Fibroblast of lung (primary cell): ENCODE results near the gene TBC1D22A. TPM values are rescaled to one million over a fixed set of nuclear protein-coding genes. Genes with fewer than 3 reads are reported as not detected.

Experiments used
- DNase-seq, 2 donors: peaks; one replicate each; pipeline versions ENCODE4 v3.0.0 to v3.0.0-alpha.2; 2010; ENCODE audit warnings: low read depth in 2 of 2
- H2AFZ ChIP-seq: 2 replicates; pipeline ENCODE4 v1.5.1; 2012; ENCODE audit warnings: low read length, control low read depth, inconsistent platforms
- H3K27ac ChIP-seq: 2 replicates; pipeline ENCODE4 v1.5.1; 2011; ENCODE audit warnings: low read length, control low read depth; ENCODE audit not compliant: insufficient read depth
- H3K27me3 ChIP-seq: 2 replicates; pipeline ENCODE4 v1.5.1; 2011; ENCODE audit warnings: mild to moderate bottlenecking, low read length; ENCODE audit not compliant: control insufficient read depth, insufficient read depth
- H3K36me3 ChIP-seq: 2 replicates; pipeline ENCODE4 v1.5.1; 2011; ENCODE audit warnings: low read length; ENCODE audit not compliant: control insufficient read depth, insufficient read depth
- H3K4me1 ChIP-seq: 2 replicates; pipeline ENCODE4 v1.5.1; 2011; ENCODE audit warnings: low read length; ENCODE audit not compliant: control insufficient read depth, insufficient read depth; ENCODE audit errors: extremely low read depth
- H3K4me2 ChIP-seq: 2 replicates; pipeline ENCODE4 v1.5.1; 2011; ENCODE audit warnings: low read length, control low read depth; ENCODE audit not compliant: insufficient read depth; ENCODE audit errors: extremely low read depth
- H3K4me3 ChIP-seq, 4 experiments: fragments of 200-600 bp in 1 of 4; sonication (generic) in 1 of 4; replicated peaks in 1 of 4; 2 replicates each; pipeline ENCODE4 v1.5.1; 2011 to 2016; ENCODE audit warnings: low read length in 4 of 4, low read depth in 3 of 4, mild to moderate bottlenecking in 3 of 4, control low read depth in 2 of 4, inconsistent platforms in 1 of 4, mixed read lengths in 1 of 4; ENCODE audit not compliant: insufficient read depth in 1 of 4; ENCODE audit errors: control extremely low read depth in 1 of 4
- H3K79me2 ChIP-seq: 2 replicates; pipeline ENCODE4 v1.5.1; 2012; ENCODE audit warnings: mild to moderate bottlenecking, low read length, inconsistent platforms; ENCODE audit not compliant: control insufficient read depth, insufficient read depth
- H3K9ac ChIP-seq: 2 replicates; pipeline ENCODE4 v1.5.1; 2011; ENCODE audit warnings: mild to moderate bottlenecking, low read length, control low read depth; ENCODE audit not compliant: insufficient read depth
- H3K9me3 ChIP-seq: 2 replicates; pipeline ENCODE4 v1.5.1; 2012; ENCODE audit warnings: low read depth, low read length; ENCODE audit not compliant: control insufficient read depth, insufficient read depth
- H4K20me1 ChIP-seq: 2 replicates; pipeline ENCODE4 v1.5.1; 2011; ENCODE audit warnings: low read length; ENCODE audit not compliant: control insufficient read depth, insufficient read depth; ENCODE audit errors: extremely low read depth
- EZH2 ChIP-seq: IDR thresholded peaks from 2 replicates; pipeline ENCODE4 v1.5.1; 2012; ENCODE audit warnings: low read length, control low read depth, mild to moderate bottlenecking; ENCODE audit errors: missing control alignments
- polyA plus RNA-seq, 2 donors: library from polyadenylated mRNA; depleted of rRNA in 1 of 2; stranded (reverse) in 1 of 2; unstranded in 1 of 2; fragments of >200 nt; gene quantifications; 2 replicates each; pipeline ENCODE4 v1.2.1, GENCODE V29; 2011 to 2012; ENCODE audit warnings: missing spikeins in 1 of 2
- total RNA-seq: library from RNA; depleted of rRNA; stranded (reverse); fragments of >200 nt; gene quantifications from 2 replicates; pipeline ENCODE4 v1.2.1, GENCODE V29; 2014
- TF ChIP-seq, protein P1 (sequence below), 2 donors: IDR thresholded peaks in 1 of 2; conservative IDR thresholded peaks in 1 of 2; 1 replicate in 1 of 2; 2 replicates in 1 of 2; pipeline ENCODE4 v1.5.1; 2011 to 2012; ENCODE audit warnings: low read length in 2 of 2, control low read depth in 1 of 2, inconsistent platforms in 1 of 2, low read depth in 1 of 2, mild to moderate bottlenecking in 1 of 2

Gene TBC1D22A
- total and polyA plus RNA-seq, 2 donors (not counting 1 experiment from before 2014, with no cell fraction given) = 11.6 to 17.6 TPM

DNA sequence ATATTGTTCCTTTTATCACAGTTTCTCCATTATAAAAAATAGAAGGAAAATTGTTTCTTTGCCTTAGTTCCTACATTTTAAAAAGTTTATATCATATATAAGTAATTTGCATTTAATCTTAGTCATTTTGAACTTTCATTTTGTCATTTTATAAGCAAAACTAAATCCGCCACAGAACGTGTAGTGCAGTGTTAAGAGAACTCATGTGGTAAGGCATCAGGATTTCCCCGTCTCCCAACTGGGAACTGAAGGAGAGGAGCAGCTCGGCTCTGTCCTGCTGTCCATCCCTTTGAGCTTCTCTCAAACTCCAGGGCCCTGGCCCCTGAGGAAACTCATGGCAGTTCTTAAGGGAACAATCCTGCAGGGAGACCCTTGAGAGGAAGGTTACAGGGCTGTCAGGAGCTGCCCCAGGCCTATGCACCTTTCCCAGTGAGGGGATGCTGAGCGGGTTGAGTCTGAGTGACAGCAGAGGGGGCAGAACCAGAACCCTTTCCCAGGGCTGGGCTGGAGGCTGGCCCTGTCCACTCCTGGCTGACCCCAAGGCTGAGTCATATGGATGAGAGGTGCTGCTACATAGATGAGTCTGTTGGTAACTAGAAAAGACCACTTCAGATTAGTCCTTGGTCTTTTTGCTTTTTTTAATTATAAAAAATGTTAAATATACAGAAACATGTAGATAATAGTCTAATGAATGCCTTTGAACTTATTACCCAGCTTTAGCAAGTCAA lies 333.1 kb downstream of the TBC1D22A start:
- Histone ChIP-seq H2AFZ (no peak overlapping the region), H3K27ac (no peak overlapping the region), H4K20me1 (no peaks in the 10 kb centered on the region), H3K4me1 (no peaks in the 10 kb centered on the region), H3K4me3 (no peak overlapping the region), H3K9ac (no peak overlapping the region), H3K9me3 (no peaks in the 10 kb centered on the region), H3K79me2 (no peaks in the 10 kb centered on the region), H3K27me3 (no peaks in the 10 kb centered on the region), H3K36me3 (no peaks in the 10 kb centered on the region), H3K4me2 (no peak overlapping the region)
- TF ChIP-seq, protein P1, sequence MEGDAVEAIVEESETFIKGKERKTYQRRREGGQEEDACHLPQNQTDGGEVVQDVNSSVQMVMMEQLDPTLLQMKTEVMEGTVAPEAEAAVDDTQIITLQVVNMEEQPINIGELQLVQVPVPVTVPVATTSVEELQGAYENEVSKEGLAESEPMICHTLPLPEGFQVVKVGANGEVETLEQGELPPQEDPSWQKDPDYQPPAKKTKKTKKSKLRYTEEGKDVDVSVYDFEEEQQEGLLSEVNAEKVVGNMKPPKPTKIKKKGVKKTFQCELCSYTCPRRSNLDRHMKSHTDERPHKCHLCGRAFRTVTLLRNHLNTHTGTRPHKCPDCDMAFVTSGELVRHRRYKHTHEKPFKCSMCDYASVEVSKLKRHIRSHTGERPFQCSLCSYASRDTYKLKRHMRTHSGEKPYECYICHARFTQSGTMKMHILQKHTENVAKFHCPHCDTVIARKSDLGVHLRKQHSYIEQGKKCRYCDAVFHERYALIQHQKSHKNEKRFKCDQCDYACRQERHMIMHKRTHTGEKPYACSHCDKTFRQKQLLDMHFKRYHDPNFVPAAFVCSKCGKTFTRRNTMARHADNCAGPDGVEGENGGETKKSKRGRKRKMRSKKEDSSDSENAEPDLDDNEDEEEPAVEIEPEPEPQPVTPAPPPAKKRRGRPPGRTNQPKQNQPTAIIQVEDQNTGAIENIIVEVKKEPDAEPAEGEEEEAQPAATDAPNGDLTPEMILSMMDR (conservative IDR thresholded peaks at IDR 0.05 in 1 of 2, IDR thresholded peaks at IDR 0.05 in 1 of 2; ENCODE audit: low read depth in 1 of 2, low read length in 2 of 2) = no peak
- no peak for TF ChIP-seq EZH2
- peak; percentile 51 to 63 for DNase-seq

GRCh38 chr22:47098121-47098520 lies 335.7 kb downstream of the TBC1D22A start:
- Histone ChIP-seq H3K9ac (no peak overlapping the region), H3K79me2 (no peaks in the 10 kb centered on the region), H3K27me3 (no peaks in the 10 kb centered on the region), H4K20me1 (no peaks in the 10 kb centered on the region), H3K27ac (no peak overlapping the region), H2AFZ (no peak overlapping the region), H3K4me3 (no peak overlapping the region), H3K4me2 (no peak overlapping the region), H3K4me1 (no peaks in the 10 kb centered on the region), H3K36me3 (no peaks in the 10 kb centered on the region), H3K9me3 (no peaks in the 10 kb centered on the region)
- TF ChIP-seq, protein P1 (conservative IDR thresholded peaks at IDR 0.05 in 1 of 2, IDR thresholded peaks at IDR 0.05 in 1 of 2; ENCODE audit: low read depth in 1 of 2, low read length in 2 of 2) = no peak
- no peak for DNase-seq

DNA sequence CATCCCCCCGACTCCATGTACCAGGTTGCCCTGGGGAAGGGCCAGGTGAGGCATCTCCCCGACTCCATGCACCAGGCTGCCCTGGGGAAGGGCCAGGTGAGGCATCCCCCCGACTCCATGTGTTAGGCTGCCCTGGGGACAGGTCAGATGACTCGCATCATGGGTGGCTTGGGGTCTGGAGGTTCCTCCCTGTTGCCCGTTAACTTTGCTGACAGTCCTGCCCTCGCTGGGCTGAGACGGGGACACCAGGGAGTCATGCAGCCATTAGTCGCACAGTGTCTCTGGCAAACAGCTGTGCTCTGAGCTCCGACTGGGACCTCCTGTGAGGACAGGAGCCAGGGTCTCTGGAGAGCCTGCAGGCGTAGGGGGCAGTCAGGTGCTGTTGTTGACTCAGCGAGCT lies 336.1 kb downstream of the TBC1D22A start:
- no peak for DNase-seq
- Histone ChIP-seq H3K4me1 (no peaks in the 10 kb centered on the region), H4K20me1 (no peaks in the 10 kb centered on the region), H3K79me2 (no peaks in the 10 kb centered on the region), H3K4me2 (no peak overlapping the region), H3K9me3 (no peaks in the 10 kb centered on the region), H2AFZ (no peak overlapping the region), H3K4me3 (no peak overlapping the region), H3K9ac (no peak overlapping the region), H3K27ac (no peak overlapping the region), H3K36me3 (no peaks in the 10 kb centered on the region), H3K27me3 (no peaks in the 10 kb centered on the region)
- TF ChIP-seq EZH2 = no peak
- TF ChIP-seq, protein P1 (conservative IDR thresholded peaks at IDR 0.05 in 1 of 2, IDR thresholded peaks at IDR 0.05 in 1 of 2; ENCODE audit: low read depth in 1 of 2, low read length in 2 of 2) = no peak
